IPS DF 4.7 (cell line): ENCODE results near the gene MEIOB.
"Not testable (repeated sequence)": the region's sequence is repeated elsewhere in the genome, so short reads cannot be mapped to it uniquely, and the experiment has no call there.

Source experiments
- DNase-seq: peaks from one replicate; pipeline ENCODE4 v3.0.0-alpha.2; 2013; ENCODE audit warnings: low spot score; ENCODE audit errors: extremely low read depth

The MEIOB gene

DNA sequence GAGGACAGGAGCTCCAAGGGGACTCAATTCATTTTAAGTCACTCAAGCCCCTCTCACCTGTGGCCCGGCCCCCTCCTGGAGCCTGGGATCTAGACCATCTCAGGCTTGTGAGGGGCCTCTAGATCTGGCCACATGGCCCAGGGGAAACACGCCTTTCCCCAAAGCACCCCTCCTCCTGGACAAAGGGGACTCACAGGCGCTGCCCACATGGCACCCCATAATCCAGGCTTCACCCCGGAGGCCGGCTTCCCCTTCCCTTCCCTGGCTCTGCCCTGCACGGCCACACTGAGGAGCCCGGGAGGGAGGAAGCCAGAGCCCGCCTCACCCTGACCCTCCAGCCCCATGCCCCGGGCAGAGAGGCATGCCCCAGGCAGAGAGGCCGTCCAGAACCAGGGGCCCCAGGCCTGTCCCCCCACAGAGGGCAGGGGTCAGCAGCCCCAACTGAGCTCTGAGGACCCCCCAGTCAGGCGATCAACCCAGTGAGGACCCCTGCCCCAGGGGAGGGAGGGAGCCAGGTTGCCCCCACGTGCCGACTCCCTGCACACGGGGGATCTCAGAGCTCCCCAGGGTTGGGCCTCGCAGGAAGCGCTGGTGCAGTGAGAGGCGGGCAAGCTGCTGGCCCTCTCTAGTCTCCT, 35.4 kb upstream of the MEIOB start:
- no peak for DNase-seq

DNA sequence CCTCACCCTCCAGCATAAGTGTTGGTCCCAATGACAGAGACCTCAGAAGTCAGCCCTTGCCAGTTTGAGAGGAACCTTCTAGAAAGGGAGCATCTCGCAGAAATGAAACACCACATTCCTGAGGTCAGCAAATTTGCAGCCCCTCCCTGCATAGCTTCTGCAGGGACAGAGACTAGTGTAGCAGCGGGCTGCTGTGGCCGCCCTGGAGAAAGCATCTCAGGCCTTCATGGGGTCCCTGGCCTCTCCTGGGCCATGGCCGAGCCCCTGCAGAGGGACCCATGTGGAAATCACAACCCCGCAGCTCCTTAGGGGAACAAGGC, 34.8 kb upstream of the MEIOB start:
- no peak for DNase-seq

DNA sequence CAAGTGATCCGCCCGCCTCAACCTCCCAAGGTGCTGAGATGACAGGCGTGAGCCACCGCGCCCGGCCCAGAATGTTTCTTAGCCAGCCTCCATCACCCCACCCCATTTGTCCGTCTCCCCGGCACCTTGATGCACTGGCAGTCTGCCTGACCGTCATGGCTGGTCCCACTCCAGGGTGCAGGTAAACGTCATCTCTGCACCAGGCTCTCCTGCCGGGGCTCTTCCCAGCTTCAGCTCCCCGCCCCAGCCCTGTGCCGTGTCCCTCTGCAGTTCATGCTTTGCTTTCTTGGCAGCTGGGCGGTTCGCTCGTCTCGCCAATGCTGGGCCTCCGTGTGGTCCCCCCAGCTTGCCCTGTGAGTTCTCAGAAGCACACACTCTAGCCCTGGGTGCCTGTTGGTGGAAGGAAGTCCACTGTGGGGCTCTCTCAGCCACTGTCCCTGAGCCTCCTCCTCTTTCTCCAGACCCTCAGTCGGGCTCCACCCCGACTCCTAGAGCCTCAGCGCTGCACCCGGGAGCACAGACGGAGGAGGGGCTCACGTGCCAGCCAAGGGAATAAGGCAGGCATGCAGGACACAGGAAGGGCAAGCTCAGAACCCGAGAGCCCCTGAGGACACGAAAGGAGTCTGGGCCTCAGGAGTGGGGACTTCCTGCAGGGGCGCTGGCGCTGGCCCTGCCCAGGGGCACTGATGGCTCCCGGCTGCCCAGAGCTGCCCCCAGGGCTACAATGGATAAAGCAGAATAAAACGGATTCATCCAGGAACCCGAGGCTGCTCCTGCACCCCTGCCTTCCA, 34.3 kb upstream of the MEIOB start:
- no peak for DNase-seq

DNA sequence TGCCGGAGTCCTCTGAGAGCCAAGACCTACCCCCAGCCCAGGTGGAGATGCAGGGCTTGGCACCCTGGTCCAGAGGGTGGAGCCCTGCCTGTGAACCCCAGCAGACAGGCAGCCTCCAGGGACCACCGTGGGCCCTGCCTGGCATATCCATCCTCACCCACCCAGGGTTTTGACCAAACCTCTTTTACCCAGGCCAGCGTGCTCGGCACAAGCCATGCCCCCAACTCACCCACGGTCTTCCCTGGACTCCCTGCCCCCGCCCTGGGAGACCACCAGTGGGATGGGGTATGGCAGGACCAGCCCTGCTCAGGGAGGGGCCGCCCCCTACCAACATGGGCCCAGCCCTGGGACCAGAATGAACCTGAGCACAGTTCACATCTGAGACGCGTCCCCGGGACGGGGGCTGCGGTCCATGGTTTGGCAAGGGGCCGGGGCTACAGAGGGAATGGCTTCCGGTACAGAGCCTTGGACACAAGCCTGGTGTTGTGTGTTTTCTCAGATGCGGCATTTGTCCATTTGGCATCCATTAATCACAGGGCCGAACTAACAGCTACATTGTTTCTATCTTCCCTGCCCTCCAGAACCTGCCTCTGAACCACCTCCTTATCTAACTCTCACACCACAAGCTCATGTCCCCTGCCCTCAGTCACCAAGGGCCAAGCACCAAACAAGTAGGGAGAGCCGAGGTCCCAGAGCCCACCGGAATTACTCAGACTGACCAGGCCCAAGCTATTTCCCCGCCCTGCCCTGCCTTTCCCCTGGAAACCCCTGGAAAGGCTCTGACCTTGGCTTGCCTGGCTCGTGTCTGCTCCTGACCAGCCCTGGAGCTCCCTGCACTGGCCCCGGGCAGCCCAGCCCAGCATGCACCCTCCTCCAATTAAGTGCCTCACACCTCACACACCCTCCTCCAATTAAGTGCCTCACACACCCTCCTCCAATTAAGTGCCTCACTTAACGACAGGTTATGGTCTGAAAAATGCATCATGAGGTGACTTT, 32.2 kb upstream of the MEIOB start:
- DNase-seq: no peak

DNA sequence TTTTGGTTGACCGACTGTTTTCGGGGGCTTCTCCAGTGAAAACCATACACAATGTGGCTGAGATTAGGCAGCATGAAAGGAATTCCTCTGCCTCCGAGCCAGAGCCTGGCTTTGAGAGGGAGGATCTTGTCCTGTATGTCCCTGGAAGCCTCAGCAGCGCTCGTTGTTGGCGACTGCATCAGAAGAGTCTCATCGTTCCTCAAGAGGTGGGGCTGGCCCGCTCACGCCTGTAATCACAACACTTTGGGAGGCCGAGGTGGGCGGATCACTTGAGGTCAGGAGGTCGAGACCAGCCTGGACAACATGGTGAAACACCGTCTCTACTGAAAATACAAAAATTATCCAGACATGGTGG, 31.2 kb upstream of the MEIOB start:
- no peak for DNase-seq

DNA sequence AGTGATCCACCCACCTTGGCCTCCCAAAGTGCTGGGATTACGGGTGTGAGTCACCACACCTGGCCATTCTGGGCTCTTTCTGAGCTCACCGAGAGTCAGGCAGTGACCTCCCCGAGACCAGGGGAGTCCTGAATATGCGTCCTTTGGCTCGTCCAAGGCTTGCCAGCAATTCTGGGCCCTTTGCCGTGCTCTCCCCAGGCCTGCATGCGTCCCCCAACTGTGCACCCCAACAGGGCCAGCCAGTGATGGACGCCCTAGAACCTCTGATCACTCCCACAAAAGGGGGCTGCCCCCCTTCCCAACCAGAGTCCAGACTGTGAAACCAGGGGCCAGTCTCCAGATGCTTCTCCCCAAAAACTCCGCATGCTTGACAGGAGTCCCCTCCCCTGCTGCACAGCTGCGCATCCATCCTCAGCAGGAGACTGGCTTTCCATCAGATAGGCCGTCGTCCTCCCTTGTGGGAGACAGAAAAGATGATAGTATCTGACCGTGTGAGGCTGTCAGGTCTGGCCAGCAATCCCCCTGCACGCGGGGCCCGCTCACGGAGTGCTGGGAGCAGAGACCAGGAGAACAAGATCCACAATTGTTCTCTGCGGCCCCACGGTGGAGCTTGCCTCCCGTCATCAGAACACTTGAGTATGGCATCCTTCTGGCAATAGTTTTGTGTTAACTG, 30.7 kb upstream of the MEIOB start:
- DNase-seq: no peak

DNA sequence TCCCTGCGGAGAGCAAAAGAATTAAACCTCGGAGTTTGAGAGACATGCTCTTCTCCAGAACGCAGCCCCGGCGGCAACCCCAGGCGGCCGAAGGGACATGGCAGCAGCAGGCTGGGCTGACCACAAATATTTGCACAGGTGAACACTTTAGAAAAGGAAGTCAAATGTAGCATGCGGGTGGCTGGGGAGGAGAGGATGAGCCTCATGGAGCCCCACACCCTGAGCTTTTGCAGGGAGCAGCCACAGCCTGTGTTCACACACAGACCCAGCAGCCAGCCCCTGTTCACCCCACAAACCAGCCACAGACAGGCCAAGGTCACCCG, 28.4 kb upstream of the MEIOB start:
- no peak for DNase-seq

DNA sequence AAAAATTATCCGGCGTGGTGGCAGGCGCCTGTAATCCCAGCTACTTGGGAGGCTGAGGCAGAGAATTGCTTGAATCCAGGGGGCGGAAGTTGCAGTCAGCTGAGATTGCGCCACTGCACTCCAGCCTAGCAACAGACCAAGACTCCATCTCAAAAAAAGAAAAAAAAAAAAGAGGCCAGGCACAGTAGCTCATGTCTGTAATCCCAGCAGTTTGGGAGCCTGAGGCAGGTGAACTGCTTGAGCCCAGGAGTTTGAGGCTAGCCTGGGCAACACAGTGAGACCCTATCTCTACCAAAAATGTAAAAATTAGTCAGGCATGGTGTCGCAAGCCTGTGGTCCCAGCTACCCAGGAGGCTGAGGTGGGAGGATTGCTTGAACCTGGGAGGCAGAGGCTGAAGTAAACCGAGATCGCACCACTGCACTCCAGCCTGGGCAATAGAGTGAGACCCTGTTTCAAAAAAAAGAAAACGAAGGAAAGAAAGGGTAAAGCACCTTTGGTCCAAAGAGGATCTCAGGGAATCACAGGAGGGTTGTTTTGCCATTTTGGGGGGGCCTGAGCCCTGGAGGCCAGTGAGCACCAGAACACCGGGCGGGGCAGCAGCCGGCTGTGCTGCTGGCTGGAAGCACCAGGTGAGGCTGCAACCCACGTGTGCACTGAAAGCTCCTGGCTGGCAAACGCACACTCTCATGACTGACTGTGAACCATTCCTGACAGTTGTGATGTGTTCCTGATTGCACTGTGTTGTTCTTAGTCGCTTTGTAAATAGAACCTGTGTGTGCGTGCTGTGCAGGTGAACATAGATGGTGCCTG, 27.9 kb upstream of the MEIOB start:
- no peak for DNase-seq

DNA sequence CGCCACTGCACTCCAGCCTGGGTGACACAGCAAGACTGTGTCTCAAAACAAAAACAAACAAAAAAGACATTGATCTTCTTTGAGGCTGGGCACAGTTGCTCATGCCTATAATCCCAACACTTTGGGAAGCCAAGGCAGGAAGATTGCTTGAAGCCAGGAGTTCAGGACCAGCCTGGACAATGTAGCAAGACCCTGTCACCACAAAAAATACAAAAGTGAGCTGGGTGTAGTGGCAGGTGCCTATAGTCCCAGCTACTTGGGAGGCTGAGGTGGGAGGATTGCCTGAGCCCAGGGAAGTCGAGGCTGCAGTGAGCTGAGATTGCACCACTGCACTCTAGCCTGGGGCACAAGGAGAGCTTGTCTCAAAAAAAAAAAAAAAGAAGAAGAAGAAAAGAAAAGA, 25.7 kb upstream of the MEIOB start:
- not testable (repeated sequence) for DNase-seq

DNA sequence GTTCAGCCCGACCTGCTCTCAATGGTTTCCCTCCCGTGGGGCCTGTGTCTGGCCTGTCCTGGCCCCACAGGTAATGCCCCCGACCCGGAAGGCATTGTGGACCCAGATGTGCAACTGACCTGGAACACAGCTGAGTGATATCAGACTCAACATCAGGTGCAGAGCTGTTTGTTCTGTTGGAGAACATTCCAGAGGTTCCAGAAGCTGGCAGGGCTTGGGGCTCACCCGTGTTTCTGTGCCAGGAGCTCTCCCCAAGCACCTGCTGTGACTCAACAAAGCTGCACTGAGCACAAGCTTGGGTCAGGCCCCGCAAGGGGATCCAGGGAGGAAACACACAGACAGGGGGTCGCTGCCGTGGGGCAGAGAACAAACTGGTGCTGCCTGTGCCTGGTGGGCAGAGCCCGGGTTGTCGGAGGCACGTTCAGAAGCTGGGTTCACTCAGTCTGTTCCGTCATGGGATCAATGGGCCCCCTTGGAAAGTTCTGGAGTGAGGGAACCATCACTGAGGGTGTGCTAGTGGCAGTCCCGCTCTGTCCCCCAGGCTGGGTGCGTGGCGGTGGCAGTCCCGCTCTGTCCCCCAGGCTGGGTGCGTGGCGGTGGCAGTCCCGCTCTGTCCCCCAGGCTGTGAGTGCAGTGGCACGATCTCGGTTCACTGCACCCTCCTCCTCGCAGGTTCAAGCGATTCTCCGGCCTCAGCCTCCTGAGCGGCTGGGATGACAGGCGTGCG, 24.1 kb upstream of the MEIOB start:
- no peak for DNase-seq

DNA sequence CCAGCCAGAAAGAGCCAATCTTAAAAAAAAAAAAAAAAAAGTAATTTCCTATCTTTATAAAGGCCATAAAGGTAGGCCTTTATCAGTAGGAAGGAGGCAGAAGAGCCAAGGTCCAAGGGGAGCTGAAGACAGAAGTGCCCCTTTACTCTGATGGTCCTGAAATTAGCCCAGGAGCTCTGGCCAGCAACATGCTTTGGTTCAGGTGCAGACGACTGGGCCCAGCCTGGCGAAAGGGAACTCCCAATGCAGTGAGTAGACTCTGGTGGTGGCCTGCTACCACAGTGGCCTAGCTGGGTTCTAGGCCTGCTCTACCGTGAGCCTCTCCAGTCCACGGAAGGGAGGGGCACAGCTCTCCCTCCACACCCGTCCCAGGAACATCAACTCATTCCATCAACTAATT, 23.1 kb upstream of the MEIOB start:
- no peak for DNase-seq

DNA sequence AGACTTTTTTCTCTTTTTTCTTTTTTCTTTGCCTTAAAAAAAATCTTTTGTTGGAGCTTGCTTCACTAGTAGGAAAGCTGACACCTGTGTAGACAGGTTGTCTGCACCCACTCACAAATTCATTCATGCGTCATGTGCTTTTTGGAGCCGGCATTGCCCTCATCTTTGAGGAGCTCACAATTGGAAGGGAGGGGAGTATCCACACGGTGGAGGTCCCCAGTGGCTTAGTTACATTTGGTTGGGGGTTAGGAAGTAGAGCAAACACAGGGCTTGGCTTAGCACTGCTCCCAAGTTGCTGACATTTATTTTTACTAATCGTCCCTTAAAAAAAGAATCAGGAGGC, 18.7 kb upstream of the MEIOB start:
- no peak for DNase-seq

DNA sequence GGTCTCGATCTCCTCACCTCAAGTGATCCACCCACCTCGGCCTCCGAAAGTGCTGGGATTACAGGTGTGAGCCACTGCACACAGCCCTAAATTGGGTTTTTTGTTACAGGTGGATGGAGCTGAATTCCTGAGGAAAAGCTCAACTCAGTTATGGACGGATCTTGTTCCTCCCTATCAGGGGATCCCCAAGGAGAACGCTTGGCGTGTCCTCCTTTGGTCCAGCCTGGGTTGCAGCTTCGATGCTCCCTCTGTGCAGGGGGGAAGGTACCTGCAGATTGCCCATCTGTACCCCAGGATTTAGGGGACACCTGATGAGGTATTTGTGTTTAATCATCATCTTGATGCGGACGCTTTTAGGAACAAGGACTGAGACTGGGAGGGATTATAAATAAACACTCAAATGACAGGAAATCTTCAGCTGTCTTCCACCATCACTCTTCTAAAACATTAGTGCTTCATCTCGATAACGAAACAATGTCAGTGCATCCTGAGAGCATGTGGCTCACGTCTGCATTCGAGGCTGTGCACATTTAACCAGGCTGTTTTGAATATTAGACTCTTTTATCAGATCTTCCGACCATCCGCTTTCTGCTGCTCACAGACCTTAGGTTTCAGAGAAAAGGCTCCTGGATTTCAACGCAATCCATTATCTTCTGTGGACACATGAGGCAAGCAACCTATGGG, 18.2 kb upstream of the MEIOB start:
- DNase-seq: no peak

DNA sequence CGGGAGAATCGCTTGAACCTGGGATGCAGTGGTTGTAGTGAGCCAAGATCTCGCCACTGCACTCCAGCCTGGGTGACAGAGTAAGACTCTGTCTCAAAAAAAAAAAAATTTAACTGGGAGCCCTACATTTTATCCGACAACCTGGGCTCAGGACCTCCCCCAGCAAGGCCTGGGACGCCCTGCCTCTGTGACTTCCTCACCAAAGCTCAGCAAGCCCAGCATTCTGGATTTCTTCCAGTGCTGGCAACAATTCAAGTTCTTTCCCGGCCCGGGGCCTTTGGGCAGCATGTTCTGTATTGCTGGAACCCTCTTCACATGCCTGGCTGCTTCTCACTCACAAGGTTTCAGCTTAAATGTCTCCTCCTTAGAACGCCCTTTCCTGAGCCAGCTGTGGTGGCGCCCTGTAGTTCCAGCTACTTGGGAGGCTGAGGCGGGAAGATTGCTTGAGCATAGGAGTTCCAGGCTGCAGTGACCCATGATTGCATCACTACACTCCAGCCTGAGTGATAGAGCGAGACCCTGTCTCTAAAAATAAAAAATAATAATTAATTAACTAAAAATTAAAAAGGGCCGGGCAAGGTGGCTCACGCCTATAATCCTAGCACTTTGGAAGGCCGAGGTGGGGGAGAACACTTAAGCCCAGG, 15.9 kb upstream of the MEIOB start:
- no peak for DNase-seq

DNA sequence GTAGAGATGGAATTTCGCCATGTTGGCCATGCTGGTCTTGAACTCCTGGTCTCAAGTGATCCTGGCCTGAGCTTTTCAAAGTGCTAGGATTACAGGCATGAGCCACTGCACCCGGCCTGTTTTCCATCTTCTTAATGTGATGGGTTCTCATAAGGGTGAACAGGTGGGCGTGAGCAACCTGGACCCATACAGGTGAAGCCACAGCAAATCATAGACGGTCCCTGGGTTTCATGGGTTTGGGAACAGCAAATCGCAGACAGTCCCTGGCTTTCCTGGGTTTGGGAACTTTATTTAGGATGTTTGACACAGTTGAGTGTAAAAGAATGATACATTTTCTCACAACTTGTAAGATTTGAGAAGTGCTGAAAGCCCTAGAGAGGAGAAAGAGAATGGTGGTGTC, 12.9 kb upstream of the MEIOB start:
- no peak for DNase-seq

DNA sequence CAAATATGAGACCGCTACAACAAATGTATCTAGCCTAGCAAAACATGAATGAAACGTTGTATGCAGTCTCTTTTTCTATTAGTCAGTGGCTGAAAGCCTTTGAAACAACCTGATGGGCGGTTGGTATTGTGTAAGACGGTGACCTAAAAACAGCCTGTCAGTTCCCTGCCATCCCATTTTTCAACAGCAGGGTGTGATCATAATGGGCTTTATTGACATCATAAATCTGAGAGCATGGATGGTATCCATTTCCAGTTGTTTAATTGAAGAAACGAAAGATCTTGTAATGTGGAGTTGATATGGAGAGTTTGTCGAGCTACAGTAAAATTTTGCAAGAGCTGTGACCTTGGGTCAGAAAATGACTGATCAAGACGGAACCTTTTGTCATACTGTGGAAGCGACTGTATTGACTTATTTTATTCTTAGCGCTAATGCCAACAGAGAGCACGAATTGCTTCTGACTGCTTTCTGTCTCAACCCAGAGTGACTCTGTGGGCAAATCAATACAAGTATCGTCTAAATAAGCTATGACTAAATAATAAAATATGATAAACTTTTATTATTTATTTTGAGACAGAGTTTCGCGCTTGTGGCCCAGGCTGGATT, 12.3 kb upstream of the MEIOB start:
- no peak for DNase-seq

DNA sequence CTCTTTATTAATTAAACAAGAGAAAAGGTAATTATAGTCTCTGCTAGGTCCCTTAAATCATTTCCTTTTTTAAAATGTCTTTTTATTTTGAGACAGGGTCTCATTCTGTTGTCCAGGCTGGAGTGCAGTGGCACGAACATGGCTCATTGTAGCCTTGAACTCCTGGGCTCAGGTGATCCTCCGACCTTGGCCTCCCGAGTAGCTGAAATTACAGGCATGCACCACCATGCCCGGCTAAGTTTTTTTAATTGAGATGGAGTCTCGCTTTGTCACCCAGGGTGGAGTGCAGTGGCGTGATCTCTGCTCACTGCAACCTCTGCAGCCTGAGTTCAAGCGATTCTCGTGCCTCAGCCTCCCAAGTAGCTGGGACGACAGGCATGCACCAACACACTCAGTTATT, 9.2 kb upstream of the MEIOB start:
- not testable (repeated sequence) for DNase-seq

DNA sequence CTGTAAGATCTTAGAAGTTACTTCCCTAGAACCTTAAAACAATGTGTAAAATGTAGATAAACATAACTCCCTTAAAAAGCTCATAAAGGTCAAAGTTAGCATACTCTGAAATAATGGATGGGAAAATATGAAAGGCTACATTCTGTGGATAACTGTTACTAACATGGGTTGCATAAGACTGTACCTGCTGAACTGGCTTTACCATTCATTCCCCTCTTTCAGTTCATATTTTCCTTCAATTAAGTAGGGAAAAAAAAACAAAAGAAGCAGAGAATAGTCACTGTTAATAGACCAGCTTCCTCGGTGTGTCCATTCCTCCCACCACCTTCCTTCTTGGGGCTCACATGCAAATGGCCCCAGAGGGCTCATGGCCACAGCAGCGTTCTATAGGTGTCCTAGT, 7.5 kb upstream of the MEIOB start:
- no peak for DNase-seq

DNA sequence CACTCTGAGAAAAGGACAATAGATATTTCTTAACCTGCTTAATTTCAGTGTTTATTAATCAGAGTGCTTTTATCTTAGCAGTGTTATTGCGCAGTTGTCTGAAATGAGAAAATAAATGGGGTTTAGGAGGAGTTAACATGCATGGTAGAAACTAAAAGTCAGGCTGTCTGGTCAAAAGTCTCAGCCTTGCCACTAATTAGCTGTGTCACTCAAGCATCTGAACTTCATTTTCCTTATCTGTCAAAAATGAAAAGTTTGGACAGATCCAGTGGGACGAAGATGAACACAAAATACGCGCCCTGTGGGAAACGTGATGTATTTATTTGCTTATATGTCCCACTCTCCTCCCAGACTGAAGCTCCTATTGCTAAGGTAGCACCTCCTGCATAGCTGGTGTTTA, 6.3 kb upstream of the MEIOB start:
- DNase-seq: no peak
